Naive B cell (primary cell): ENCODE measurements around the gene ERO1B. TPM values are rescaled to one million over a fixed set of nuclear protein-coding genes. Genes with fewer than 3 reads are reported as not detected.
A peak's percentile ranks its signal among the peaks of the same experiment; 100 is the strongest.

Source experiments
- ATAC-seq, 2 donors: fragments of 150-1000 bp; cut with Tn5 transposase; 2 replicates each; pipeline ENCODE4 v1.10.0; 2021; ENCODE audit warnings: low read depth in 2 of 2, mild to moderate bottlenecking in 2 of 2, moderate library complexity in 2 of 2
- DNase-seq: peaks from one replicate; pipeline ENCODE4 v3.0.0; 2022
- H3K27ac Mint-ChIP-seq, 6 donors: one replicate each; pipeline ENCODE4 v1.8.0; 2020 to 2022; ENCODE audit warnings: mild to moderate bottlenecking in 6 of 6, mixed read lengths in 6 of 6, moderate library complexity in 5 of 6, inconsistent platforms in 2 of 6
- H3K27me3 Mint-ChIP-seq, 3 donors: one replicate each; pipeline ENCODE4 v1.8.0; 2021 to 2022; ENCODE audit warnings: mixed read lengths in 3 of 3, mild to moderate bottlenecking in 1 of 3
- H3K36me3 Mint-ChIP-seq, 2 donors: one replicate each; pipeline ENCODE4 v1.8.0; 2020 to 2022; ENCODE audit warnings: mixed read lengths in 2 of 2, inconsistent platforms in 1 of 2, mild to moderate bottlenecking in 1 of 2
- H3K4me1 Mint-ChIP-seq, 3 donors: one replicate each; pipeline ENCODE4 v1.8.0; 2020 to 2022; ENCODE audit warnings: mixed read lengths in 3 of 3, inconsistent platforms in 1 of 3, mild to moderate bottlenecking in 1 of 3, moderate library complexity in 1 of 3
- H3K4me3 Mint-ChIP-seq, 8 donors: one replicate each; pipeline ENCODE4 v1.8.0; 2020 to 2022; ENCODE audit warnings: mild to moderate bottlenecking in 8 of 8, mixed read lengths in 8 of 8, moderate library complexity in 8 of 8, inconsistent platforms in 2 of 8
- H3K9me3 Mint-ChIP-seq, 7 donors: one replicate each; pipeline ENCODE4 v1.8.0; 2020 to 2022; ENCODE audit warnings: mixed read lengths in 7 of 7, mild to moderate bottlenecking in 5 of 7, inconsistent platforms in 2 of 7, moderate library complexity in 1 of 7
- polyA plus RNA-seq, 6 donors: library from polyadenylated mRNA; unstranded; fragments of 300-500 nt; fragmentation: Illumina TruSeq; gene quantifications; one replicate each; pipeline ENCODE4 v1.2.3, GENCODE V29; 2021; ENCODE audit warnings: low read depth in 6 of 6

The ERO1B gene
- polyA plus RNA-seq, 6 donors from 2014 or later: 2.6 to 6.3 (median 5.3) TPM

DNA sequence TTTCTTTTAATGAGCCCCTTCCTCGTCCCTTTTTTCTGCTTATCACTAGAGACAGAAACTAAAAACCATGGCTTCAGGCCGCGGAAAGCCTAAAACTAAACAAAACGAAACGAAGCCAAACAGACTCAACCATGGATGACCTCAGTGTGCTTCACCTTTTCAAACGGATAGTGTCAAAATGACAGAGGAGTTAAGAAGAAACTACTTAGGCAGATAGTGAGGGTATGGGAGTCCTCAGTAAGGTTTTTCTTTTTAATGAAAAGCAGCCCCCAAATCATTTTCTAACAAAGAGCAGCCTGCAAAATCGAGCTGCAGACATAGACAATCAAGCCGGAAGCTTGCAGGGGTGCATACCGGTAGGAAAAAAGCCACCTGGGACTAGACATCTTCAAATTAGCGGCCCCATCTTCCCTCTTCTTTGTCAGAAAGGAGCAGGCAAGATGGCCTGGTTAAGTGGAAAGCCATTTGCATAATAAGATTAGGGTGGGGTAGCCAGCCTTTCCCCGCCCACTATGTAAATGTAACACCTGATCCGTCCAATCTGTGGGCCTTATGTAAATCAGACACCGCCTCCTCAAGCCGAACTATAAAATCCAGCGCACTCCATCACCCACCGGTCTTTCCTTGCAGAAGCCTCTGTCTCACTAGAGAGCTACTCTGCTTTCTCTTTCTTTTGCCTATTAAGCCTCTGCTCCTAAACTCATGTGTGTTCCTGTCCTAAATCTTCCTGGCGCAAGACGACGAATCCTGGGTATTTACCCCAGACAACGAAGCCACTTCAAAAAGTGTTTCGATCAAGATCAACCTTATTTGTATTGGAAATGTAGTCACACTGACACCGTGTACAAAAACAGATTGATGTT, 6.2 kb upstream of the ERO1B start:
- Mint-ChIP-seq H3K4me3 (peak overlapping the region in 1 of 8 donors; percentile 62), H3K27me3 (no peaks in the 10 kb centered on the region), H3K9me3 (peaks cover 0 to 3% (median 0%) of the 10 kb centered on the region in 7 donors), H3K36me3 (no peaks in the 10 kb centered on the region), H3K4me1 (peaks cover 19 to 31% (median 26%) of the 10 kb centered on the region in 3 donors), H3K27ac (peak overlapping the region in 1 of 6 donors; percentile 38)
- ATAC-seq (no peak), DNase-seq (no peak)

DNA sequence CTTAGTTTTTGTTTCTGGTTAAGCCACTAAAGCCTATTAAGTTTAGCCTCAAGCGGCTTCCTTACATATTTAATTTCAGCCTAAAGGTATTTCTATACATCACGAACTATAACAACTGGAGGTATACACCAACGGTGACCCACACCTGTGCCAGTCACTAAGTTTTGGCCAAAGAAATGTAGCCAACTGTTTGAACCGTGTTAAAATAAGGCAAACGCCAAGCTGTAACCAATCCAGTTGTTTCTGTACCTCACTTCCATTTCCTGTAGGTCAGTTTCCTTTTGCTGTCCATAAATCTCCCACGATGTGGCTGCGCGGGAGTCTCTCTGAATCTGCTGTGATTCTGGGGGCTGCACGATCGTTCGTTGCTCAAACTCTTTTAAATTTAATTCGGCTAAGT, 5.6 kb upstream of the ERO1B start:
- H3K9me3 Mint-ChIP-seq: peaks cover 0 to 3% (median 0%) of the 10 kb centered on the region in 7 donors
- no peak overlapping the region for H3K4me3 Mint-ChIP-seq
- H3K27ac Mint-ChIP-seq: no peak overlapping the region
- H3K27me3 Mint-ChIP-seq: no peaks in the 10 kb centered on the region
- no peaks in the 10 kb centered on the region for H3K36me3 Mint-ChIP-seq
- peaks cover 25 to 37% (median 32%) of the 10 kb centered on the region in 3 donors for H3K4me1 Mint-ChIP-seq
- ATAC-seq: no peak
- no peak for DNase-seq

DNA sequence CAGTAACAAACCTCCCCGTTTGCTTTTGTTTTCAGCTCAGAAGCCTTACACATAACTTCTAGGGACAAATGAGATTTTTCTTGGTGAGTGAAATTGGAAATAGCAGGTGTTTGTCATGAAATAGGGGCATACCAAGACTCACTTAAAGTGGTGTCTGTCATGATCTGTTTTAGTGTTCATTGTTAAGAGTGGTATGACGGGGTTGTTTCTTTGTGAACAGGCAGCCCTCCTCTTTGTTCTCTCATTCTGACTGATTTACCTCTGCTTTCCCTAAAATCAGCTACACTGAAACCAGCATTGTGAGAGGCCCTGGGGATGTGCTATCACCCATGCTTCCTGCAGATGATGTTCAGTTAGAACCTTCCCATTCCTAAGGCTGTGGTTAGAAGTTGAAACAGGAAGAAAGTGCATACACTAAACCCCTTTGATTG, 2.5 kb upstream of the ERO1B start:
- no peaks in the 10 kb centered on the region for H3K36me3 Mint-ChIP-seq
- peaks cover 0 to 3% (median 0%) of the 10 kb centered on the region in 7 donors for H3K9me3 Mint-ChIP-seq
- peaks cover 37 to 55% (median 45%) of the 10 kb centered on the region in 3 donors for H3K4me1 Mint-ChIP-seq
- H3K4me3 Mint-ChIP-seq: peak overlapping the region in 7 of 8 donors; percentile 38 to 98 (median 67)
- DNase-seq: peak; percentile 39
- peak overlapping the region; percentile 14 to 78 (median 45) for H3K27ac Mint-ChIP-seq
- peak in 1 of 2 donors; percentile 8 for ATAC-seq
- H3K27me3 Mint-ChIP-seq: no peaks in the 10 kb centered on the region

DNA sequence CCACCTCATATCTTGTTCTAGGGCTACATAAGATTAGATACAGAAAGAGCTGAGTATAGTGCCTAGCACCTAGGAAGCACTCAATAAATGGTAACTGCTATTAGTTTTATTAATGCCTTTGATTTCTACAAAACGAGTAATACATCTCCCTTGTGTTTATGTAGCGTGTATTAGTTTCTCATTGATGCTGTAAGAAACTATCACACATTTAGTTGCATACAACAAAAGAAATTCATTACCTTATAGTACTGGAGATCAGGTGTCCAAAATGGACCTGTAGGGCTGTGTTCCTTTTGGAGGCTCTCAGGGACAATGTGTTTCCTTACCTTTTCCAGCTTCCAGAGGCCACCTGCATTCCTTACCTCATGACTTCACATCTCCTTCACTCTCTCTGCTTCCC, 961 bp upstream of the ERO1B start:
- Mint-ChIP-seq H3K4me3 (peak overlapping the region; percentile 95 to 98 (median 98)), H3K9me3 (no peaks in the 10 kb centered on the region), H3K36me3 (no peaks in the 10 kb centered on the region), H3K27ac (peak overlapping the region; percentile 2 to 97 (median 88)), H3K4me1 (peaks cover 37 to 61% (median 45%) of the 10 kb centered on the region in 3 donors), H3K27me3 (no peaks in the 10 kb centered on the region)
- DNase-seq (no peak), ATAC-seq (no peak)

DNA sequence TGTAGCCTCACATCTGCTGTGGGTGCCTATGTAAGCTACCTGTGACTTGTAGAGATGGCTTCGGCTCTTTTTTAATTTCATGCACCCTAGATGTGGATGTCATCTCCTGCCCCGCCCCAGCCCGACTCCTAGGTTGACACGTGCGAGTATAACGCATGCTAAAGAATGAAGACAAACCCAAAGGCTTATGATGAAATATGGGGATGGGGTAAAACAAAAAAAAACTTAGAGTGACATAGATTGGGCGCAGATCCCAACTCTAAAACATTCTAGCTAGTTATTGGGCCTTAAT, 613 bp upstream of the ERO1B start:
- peak overlapping the region; percentile 95 to 98 (median 98) for H3K4me3 Mint-ChIP-seq
- no peaks in the 10 kb centered on the region for H3K36me3 Mint-ChIP-seq
- no peaks in the 10 kb centered on the region for H3K27me3 Mint-ChIP-seq
- H3K9me3 Mint-ChIP-seq: no peaks in the 10 kb centered on the region
- peak overlapping the region; percentile 86 to 97 (median 90) for H3K27ac Mint-ChIP-seq
- H3K4me1 Mint-ChIP-seq: peaks cover 40 to 61% (median 46%) of the 10 kb centered on the region in 3 donors
- ATAC-seq: peak; percentile 15 to 19
- DNase-seq: no peak

DNA sequence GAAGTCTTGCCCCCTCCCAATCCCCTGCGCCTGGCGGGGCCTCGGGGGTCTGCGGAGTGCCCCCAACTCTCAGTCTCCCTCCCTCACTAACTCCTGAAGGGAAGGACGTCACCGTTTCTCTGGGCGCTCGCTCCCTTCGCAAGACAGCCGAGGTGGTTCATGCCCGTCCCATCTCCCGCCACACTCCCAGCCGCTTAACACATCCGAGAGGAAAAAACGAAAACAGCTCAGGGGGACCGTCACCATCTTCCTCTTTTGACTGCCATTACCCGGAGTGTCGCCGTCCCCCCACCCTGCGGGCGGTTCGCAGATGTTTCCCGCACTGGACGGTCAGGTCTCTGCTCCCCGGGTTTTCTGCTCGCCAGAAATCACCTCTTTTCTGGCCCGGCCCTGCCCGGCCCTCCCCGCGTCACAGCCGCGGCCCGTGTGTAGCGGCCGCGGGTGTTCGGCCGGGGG, 532 bp downstream of the ERO1B start:
- Mint-ChIP-seq H3K4me1 (peaks cover 45 to 69% (median 52%) of the 10 kb centered on the region in 3 donors), H3K27ac (peak overlapping the region; percentile 59 to 97 (median 92)), H3K9me3 (peaks cover 0 to 6% (median 1%) of the 10 kb centered on the region in 7 donors), H3K27me3 (no peaks in the 10 kb centered on the region), H3K36me3 (peaks cover 4 to 7% of the 10 kb centered on the region in 2 donors), H3K4me3 (peak overlapping the region; percentile 95 to 98 (median 98))
- ATAC-seq (peak; percentile 35 to 39), DNase-seq (peak; percentile 45)

DNA sequence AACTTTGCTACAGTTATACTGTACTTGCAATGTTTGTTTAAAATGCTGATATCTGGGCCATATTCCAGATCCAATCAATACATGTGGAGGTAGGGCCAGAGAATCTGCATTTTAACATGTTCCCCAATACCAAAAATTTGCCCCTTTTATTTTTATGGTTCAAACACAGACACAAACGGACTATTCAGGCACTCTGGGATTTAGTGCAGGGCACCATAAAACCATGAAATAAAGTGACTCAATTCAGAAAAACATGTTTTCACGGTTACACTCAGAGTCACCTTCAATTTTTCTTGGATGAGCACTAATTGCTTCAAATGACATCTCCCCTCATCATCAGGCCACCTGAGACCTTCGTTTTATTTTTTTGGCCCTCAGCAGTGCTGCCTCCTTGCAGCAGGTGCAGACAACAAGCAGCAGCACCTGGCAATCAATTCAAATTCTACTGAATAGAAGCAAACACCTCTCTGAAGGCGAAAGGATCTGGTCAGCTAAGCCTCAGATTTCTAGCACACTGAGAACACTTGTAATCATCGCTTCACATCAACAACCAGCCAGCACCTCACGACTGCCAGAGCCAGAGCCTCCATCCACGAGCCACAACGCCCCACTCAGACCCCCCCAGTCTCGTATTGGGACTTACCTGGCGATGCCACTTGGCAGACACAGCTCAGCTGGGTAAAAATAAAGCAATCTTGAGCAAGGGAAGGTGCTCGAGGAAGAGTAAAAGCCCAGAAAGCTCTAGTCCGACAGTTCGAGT, 1.1 kb downstream of the ERO1B start:
- Mint-ChIP-seq H3K36me3 (peaks cover 7 to 10% of the 10 kb centered on the region in 2 donors), H3K9me3 (peaks cover 0 to 6% (median 4%) of the 10 kb centered on the region in 7 donors), H3K27me3 (no peaks in the 10 kb centered on the region), H3K4me3 (peak overlapping the region; percentile 95 to 98 (median 98)), H3K4me1 (peaks cover 51 to 70% (median 59%) of the 10 kb centered on the region in 3 donors), H3K27ac (peak overlapping the region; percentile 59 to 97 (median 92))
- ATAC-seq: peak; percentile 5 to 6
- DNase-seq: peak; percentile 22

DNA sequence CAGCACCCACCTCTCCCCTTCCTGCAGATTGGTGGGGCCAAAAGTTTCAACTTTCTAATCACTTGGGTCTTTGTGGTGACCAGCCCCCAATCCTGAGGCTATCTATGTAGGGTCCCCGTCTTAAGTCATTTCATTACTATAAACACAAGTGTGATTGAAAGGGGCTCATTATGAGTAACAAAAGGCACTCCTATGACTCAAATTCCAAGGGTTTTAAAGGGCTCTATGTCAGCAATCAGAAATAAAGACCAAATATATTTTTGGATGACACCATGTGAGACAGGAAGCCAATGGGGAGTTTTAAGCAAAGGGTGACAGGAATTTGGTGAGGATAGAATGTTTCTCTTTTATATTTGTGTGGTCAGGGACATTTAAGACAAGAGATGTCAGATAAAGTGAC, 6.2 kb downstream of the ERO1B start:
- H3K27me3 Mint-ChIP-seq: no peaks in the 10 kb centered on the region
- peaks cover 39 to 57% (median 52%) of the 10 kb centered on the region in 3 donors for H3K4me1 Mint-ChIP-seq
- H3K9me3 Mint-ChIP-seq: peaks cover 0 to 6% (median 4%) of the 10 kb centered on the region in 7 donors
- DNase-seq: no peak
- H3K36me3 Mint-ChIP-seq: peaks cover 7 to 12% of the 10 kb centered on the region in 2 donors
- peak overlapping the region in 1 of 8 donors; percentile 42 for H3K4me3 Mint-ChIP-seq
- H3K27ac Mint-ChIP-seq: no peak overlapping the region
- ATAC-seq: no peak

DNA sequence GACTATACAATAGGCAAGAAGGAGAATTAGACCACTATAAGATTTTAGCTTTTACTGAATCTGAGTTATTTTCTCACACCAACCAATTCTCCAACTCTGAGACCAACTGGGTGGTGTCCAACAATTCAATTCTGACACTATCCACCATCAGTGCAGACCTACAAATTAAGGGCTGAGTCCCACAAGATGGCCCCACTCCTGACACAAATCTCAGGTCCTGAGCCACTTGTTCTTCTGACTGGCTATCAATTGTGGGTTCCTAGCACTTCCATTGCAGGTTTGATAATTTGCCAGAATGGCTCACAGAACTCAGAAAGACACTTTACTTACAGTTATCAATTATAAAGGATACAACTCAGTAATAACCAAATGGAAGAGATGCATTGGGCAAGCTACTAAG, 6.7 kb downstream of the ERO1B start:
- no peak for ATAC-seq
- H3K36me3 Mint-ChIP-seq: peaks cover 7 to 12% of the 10 kb centered on the region in 2 donors
- H3K4me3 Mint-ChIP-seq: peak overlapping the region in 1 of 8 donors; percentile 37
- H3K27ac Mint-ChIP-seq: no peak overlapping the region
- H3K9me3 Mint-ChIP-seq: peaks cover 0 to 6% (median 4%) of the 10 kb centered on the region in 7 donors
- H3K4me1 Mint-ChIP-seq: peaks cover 39 to 57% (median 49%) of the 10 kb centered on the region in 3 donors
- H3K27me3 Mint-ChIP-seq: no peaks in the 10 kb centered on the region
- DNase-seq: no peak

DNA sequence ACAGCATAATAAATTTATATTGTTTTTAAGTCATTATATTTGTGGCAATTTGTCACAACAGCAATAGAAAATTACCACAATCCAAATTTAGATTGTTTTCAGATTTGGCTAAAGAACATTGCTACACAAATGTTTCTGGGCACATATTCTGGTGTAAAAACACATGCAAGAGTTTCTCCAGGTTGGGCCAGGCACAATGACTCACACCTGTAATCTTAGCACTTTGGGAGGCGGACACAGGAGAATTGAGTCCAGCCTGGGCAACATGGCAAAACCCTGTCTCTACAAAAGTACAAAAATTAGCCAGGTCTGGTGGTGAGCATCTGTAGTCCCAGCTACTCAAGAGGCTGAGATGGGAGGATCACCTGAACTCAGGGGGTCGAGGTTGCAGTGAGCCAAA, 8.4 kb downstream of the ERO1B start:
- peaks cover 44 to 59% (median 48%) of the 10 kb centered on the region in 3 donors for H3K4me1 Mint-ChIP-seq

DNA sequence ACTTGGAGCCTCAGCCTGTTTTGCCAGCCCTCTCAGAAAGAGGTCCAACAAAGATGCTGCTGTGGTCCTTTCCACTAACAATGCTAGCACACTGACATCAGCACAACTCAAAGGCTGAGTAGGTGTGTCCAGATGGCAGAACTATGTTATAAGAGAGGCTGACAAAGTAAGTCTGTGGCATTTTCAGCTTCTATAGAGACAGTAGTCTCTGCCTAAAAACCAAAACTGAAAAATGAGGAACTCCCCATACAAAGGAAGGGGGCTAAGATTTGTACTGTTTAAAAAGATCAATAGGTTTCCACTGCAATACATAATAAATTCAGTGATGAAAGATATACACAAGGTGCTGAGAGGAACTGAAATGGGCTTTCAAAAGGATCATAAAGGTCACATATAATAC, 12.3 kb downstream of the ERO1B start:
- Mint-ChIP-seq H3K4me3 (no peak overlapping the region), H3K36me3 (peaks cover 10 to 12% of the 10 kb centered on the region in 2 donors), H3K9me3 (no peaks in the 10 kb centered on the region), H3K27me3 (no peaks in the 10 kb centered on the region), H3K4me1 (peaks cover 24 to 36% (median 25%) of the 10 kb centered on the region in 3 donors), H3K27ac (peak overlapping the region in 1 of 6 donors; percentile 49)
- ATAC-seq (peak in 1 of 2 donors; percentile 37), DNase-seq (no peak)

More for the DNA sequence above, 8.4 kb downstream of the ERO1B start:
- no peak overlapping the region for H3K4me3 Mint-ChIP-seq
- no peak overlapping the region for H3K27ac Mint-ChIP-seq
- peaks cover 7 to 12% of the 10 kb centered on the region in 2 donors for H3K36me3 Mint-ChIP-seq
- H3K27me3 Mint-ChIP-seq: no peaks in the 10 kb centered on the region
- no peak for DNase-seq
- H3K9me3 Mint-ChIP-seq: peaks cover 0 to 6% (median 4%) of the 10 kb centered on the region in 7 donors
- no peak for ATAC-seq

DNA sequence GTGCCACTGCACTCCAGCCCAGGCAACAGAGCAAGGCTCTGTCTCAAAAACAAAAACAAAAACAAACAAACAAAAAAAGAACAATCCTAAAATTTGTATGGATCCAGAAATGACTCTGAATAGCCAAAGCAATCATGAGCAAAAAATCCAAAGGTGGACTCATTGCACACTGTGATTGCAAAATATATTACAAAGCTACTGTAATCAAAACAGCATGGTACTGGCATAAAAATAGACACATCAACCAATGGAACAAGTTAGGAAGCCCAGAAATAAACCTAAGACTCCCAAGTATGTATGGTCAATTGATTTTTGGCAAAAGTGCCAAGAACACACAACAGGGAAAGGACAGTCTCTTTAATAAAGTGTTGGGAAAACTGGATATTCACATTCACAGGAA, 19.9 kb downstream of the ERO1B start:
- H3K9me3 Mint-ChIP-seq: peaks cover 15 to 50% (median 43%) of the 10 kb centered on the region in 7 donors
- ATAC-seq: no peak

DNA sequence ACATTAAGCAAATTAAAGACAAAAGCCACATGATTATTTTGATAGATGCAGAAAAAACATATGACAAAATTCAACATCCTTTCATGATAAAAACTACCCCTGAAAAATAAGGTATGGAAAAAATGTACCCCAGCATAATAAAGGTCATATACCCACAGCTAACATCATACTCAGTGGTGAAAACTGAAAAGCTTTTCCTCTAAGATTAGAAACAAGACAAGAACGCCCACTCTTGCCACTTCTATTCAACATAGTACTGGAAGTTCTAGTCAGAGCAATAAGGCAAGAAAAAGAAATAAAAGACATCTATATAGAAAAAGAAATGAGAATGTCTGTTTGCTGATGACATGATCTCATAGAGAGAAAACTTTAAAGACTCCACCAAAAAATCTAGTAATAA, 20.7 kb downstream of the ERO1B start:
- no peak for ATAC-seq
- H3K27ac Mint-ChIP-seq: no peak overlapping the region
- H3K36me3 Mint-ChIP-seq: peaks cover 48 to 57% of the 10 kb centered on the region in 2 donors

More for the DNA sequence above, 19.9 kb downstream of the ERO1B start:
- peaks cover 50 to 61% of the 10 kb centered on the region in 2 donors for H3K36me3 Mint-ChIP-seq
- no peaks in the 10 kb centered on the region for H3K27me3 Mint-ChIP-seq
- H3K27ac Mint-ChIP-seq: no peak overlapping the region
- no peak overlapping the region for H3K4me3 Mint-ChIP-seq
- H3K4me1 Mint-ChIP-seq: peaks cover 0 to 6% (median 2%) of the 10 kb centered on the region in 3 donors
- no peak for DNase-seq

More for the DNA sequence above, 20.7 kb downstream of the ERO1B start:
- Mint-ChIP-seq H3K4me1 (peaks cover 0 to 6% (median 2%) of the 10 kb centered on the region in 3 donors), H3K9me3 (peaks cover 15 to 51% (median 43%) of the 10 kb centered on the region in 7 donors), H3K4me3 (no peak overlapping the region), H3K27me3 (no peaks in the 10 kb centered on the region)
- DNase-seq: no peak
